HG03460 (cell line): ENCODE data around the gene LDB2.
"Not testable (repeated sequence)": the region's sequence is repeated elsewhere in the genome, so short reads cannot be mapped to it uniquely, and the experiment has no call there.

Experiments used
- ATAC-seq: cut with Tn5 transposase; IDR thresholded peaks from one replicate; pipeline ENCODE4 v1.9.1; 2021; ENCODE audit not compliant: unreplicated experiment

Gene LDB2

DNA sequence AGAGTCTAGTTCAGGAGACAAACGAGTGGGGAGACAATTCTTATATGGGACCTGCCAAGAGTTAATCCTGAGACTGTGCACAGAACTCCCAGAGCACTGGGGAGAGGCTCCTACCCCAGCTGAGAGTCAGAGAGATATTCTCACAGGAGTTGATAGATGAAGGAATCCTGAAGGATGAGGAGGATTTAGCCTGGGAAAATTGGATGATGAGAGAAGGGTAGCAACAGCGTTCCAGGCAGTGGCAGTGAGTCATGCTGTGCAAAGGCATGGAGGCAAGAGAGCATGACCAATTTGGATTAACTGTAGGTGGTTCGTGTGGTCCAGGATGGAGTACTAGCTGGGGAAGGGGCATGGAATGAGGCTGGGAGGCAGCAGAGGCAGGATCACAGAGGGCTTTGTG lies 318.6 kb downstream of the LDB2 start:
- no peak for ATAC-seq

DNA sequence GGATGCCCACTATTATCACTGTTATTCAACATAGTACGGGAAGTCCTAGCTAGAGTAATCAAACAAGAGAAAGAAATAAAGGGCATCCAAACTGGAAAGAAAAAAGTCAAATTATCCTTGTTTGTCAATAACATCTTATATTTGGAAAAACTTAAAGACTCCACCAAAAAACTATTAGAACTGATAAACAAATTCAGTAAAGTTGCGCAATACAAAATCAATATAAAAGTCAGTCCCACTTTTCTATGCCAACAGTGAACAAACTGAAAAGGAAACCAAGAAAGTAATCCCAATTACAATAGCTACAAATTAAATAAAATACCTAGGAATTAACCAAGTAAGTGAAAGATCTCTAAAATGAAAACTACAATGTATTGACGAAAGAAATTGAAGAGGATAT lies 321.3 kb downstream of the LDB2 start:
- ATAC-seq, result no peak

GRCh38 chr4:16574981-16575380 lies 323.5 kb downstream of the LDB2 start:
- ATAC-seq, result no peak

DNA sequence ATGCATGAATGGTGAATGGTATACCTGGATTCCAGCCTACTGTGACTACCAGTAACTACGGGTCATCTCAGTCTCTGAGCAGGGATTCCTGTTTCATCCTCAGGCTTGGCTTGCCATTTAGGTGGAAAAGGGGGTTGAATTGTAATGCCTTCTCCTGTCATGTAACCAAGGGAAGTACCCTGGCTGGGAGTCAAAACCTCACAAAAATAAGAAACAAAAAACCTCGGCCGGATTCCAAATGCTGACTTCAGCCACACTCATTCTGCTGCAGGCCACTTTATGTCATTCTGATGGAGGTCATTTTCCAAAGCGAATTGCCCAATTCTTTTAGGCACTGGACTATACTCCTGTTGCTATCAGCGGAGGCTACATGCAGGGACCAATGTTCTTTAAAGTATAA lies 324.7 kb downstream of the LDB2 start:
- no peak for ATAC-seq

GRCh38 chr4:16573206-16573605 lies 325.2 kb downstream of the LDB2 start:
- ATAC-seq, result no peak

- no peak for ATAC-seq
Measured at GRCh38 chr4:16572631-16573030, 325.8 kb downstream of the LDB2 start.

DNA sequence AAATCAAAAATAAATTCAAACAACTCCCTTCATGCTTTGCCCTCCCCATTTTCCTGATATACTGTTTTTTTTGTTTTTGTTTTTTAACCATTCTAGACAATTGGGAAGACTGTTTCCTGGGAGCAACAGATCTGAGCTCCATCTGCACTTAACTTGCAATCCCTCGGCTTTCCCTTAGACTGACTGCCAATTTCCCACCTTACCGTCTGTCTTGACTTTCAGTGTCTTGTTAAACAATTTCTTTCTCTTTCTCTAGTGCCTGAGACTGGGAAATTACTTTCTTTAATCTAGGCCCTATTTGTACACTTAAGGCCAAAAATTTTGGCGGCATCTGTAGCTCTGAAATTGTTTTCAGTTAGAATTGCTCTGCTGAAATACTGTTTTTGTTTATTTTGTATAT lies 326.3 kb downstream of the LDB2 start:
- no peak for ATAC-seq

- no peak for ATAC-seq
Measured at GRCh38 chr4:16569790-16570189, 328.7 kb downstream of the LDB2 start.

GRCh38 chr4:16557316-16557715 lies 341.1 kb downstream of the LDB2 start:
- ATAC-seq, result not testable (repeated sequence)

- ATAC-seq, result no peak
Measured at GRCh38 chr4:16555156-16555555, 343.3 kb downstream of the LDB2 start.

- no peak for ATAC-seq
Measured at GRCh38 chr4:16550531-16550930, 347.9 kb downstream of the LDB2 start.

GRCh38 chr4:16545656-16546055 lies 352.8 kb downstream of the LDB2 start:
- ATAC-seq, result no peak

DNA sequence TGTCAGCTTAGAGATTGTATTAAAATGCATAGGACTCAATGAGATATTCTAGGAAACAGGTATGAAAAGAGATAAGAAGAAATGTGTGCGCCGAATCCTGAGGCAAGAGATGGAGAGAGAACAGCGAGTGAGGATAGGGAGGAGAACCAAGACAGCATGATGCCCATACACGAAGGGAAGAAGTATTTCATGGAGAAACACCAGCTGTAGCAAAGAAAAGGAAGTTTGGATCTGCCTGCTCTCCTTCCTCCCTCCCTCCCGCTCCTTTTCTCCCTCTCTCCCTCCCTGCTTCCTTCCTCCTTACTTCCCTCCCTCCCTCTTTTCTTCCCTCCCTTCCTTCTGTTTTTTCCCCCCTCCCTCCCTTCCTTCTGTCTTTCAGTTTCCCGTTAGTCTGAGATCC lies 353.6 kb downstream of the LDB2 start:
- ATAC-seq, result no peak

- no peak for ATAC-seq
Measured at GRCh38 chr4:16544251-16544721, 354.2 kb downstream of the LDB2 start.

- ATAC-seq, result no peak
Measured at GRCh38 chr4:16537926-16538325, 360.5 kb downstream of the LDB2 start.

- no peak for ATAC-seq
Measured at GRCh38 chr4:16532240-16532970, 366.0 kb downstream of the LDB2 start.

- no peak for ATAC-seq
Measured at GRCh38 chr4:16530688-16531635, 367.5 kb downstream of the LDB2 start.

GRCh38 chr4:16524911-16525554 lies 373.4 kb downstream of the LDB2 start:
- ATAC-seq, result no peak

GRCh38 chr4:16524406-16524805 lies 374.0 kb downstream of the LDB2 start:
- ATAC-seq, result no peak

GRCh38 chr4:16523526-16523925 lies 374.9 kb downstream of the LDB2 start:
- not testable (repeated sequence) for ATAC-seq

DNA sequence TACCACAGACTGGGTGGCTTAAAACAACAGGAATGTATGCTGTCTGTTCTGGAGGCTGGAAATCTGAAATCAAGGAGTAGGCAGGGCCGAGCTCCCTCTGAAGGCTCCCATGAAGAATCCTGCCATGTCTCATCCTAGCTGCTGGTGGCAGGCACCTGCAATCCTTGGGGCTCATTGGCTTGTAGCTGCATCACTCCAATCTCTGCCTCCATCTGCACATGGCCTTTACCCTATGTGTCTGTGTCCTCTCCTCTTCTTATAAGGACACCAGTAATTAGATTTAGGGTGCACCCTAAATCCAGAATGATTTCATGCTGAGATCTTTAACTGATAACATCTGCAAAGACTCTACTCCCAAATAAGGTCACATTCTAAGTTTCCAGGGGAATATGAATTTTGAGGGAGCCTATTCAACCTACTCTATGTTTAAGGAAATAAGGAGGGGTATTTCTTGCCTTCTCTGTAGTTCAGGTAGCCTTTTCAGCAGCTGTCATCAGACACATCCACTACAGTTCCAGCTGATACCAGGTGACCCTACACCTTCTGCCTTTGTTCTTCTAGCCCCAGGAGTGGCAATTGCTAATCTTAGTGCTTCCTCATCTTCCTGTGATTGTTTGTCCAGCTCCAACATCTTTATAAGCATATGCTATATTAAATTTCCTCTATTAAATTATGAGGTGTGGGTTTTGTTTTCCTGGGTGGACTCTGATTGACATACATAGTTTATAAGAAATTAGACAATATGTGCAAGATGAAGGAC lies 377.1 kb downstream of the LDB2 start:
- ATAC-seq, result no peak
